K562 (cell line): Measurements from ENCODE around the gene NTM. TPM values are rescaled to one million over a fixed set of nuclear protein-coding genes. Genes with fewer than 3 reads are reported as not detected.

Source experiments
- ATAC-seq: fragments of 200-7000 bp; cut with Tn5 transposase; 3 replicates; pipeline ENCODE4 v1.9.1; 2020; ENCODE audit warnings: moderate library complexity
- BruUV-seq: library from RNA; stranded (reverse); fragments of 400-500 nt; replicated peaks from 2 replicates; lab custom pipeline; 2021; lab: Mats Ljungman, UMichigan
- CTCF ChIA-PET: fragments of 300-600 bp; formaldehyde crosslinking; extraction: SDS; loops from one replicate; lab custom pipeline; 2021; ENCODE audit warnings: low intra/inter-chr PET ratio; lab: Yijun Ruan, JAX
- POLR2A ChIA-PET: fragments of 300-600, 350-650 bp; sonication (Branson Sonifier 250); formaldehyde crosslinking; extraction: SDS; loops from one replicate; lab custom pipeline; 2021; ENCODE audit warnings: antibody characterized with exemption, inconsistent platforms; lab: Yijun Ruan, JAX
- DNase-seq, 4 experiments: peaks; one replicate each; pipeline versions ENCODE4 v3.0.0 to v3.0.0-alpha.2; 2011 to 2018; ENCODE audit warnings: low spot score in 3 of 4, mixed read lengths in 3 of 4; ENCODE audit errors: extremely low read depth in 1 of 4
- FAIRE-seq: peaks from 2 replicates; lab custom pipeline; 2011; peaks lifted over from hg19 to GRCh38; lab: Jason Lieb, UNC
- H2AFZ ChIP-seq: 2 replicates; pipeline ENCODE4 v1.6.0; 2011; ENCODE audit warnings: low read depth, low read length, control low read depth, inconsistent platforms
- H3K27ac ChIP-seq: fragments of 200-600 bp; 3 replicates; pipeline ENCODE4 v1.8.0; 2011; ENCODE audit warnings: low read depth, mild to moderate bottlenecking, control low read depth, inconsistent platforms, low read length, moderate library complexity, mixed read lengths; ENCODE audit errors: extremely low read depth
- H3K27me3 ChIP-seq, 2 experiments: fragments of 300-600 bp in 1 of 2; 2 replicates in 1 of 2; 3 replicates in 1 of 2; pipeline versions ENCODE4 v1.6.0 to v1.8.0; 2011; ENCODE audit warnings: inconsistent platforms in 2 of 2, low read length in 2 of 2, mild to moderate bottlenecking in 1 of 2, mixed read lengths in 1 of 2, moderate library complexity in 1 of 2; ENCODE audit not compliant: control insufficient read depth in 2 of 2, insufficient read depth in 2 of 2
- H3K36me3 ChIP-seq: fragments of 300-600 bp; 3 replicates; pipeline ENCODE4 v1.8.0; 2011; ENCODE audit warnings: mild to moderate bottlenecking, low read length, inconsistent platforms; ENCODE audit not compliant: control insufficient read depth, insufficient read depth
- H3K4me1 ChIP-seq, 2 experiments: fragments of 200-600 bp in 1 of 2; replicated peaks in 1 of 2; 2 replicates in 1 of 2; 3 replicates in 1 of 2; pipeline versions ENCODE4 v1.5.1 to v1.8.0; 2011; ENCODE audit warnings: inconsistent platforms in 2 of 2, low read length in 2 of 2, mild to moderate bottlenecking in 1 of 2, mixed read lengths in 1 of 2, moderate library complexity in 1 of 2; ENCODE audit not compliant: control insufficient read depth in 2 of 2, insufficient read depth in 2 of 2
- H3K4me2 ChIP-seq: 2 replicates; pipeline ENCODE4 v1.6.1; 2011; ENCODE audit warnings: low read length, control low read depth, inconsistent platforms, mixed read lengths; ENCODE audit not compliant: insufficient read depth
- H3K4me3 ChIP-seq: fragments of 200-600 bp; sonication (generic), shearing (Covaris generic); 2 replicates; pipeline ENCODE4 v1.5.1; 2016; ENCODE audit warnings: control low read depth, inconsistent platforms
- H3K79me2 ChIP-seq: fragments of 200-600 bp; 3 replicates; pipeline ENCODE4 v1.8.0; 2011; ENCODE audit warnings: low read length, inconsistent platforms; ENCODE audit not compliant: control insufficient read depth, insufficient read depth
- H3K9ac ChIP-seq, 2 experiments: 2 replicates each; pipeline versions ENCODE4 v1.6.0 to v1.6.1; 2011; ENCODE audit warnings: low read depth in 2 of 2, low read length in 2 of 2, control low read depth in 1 of 2, inconsistent platforms in 1 of 2, mild to moderate bottlenecking in 1 of 2, mixed read lengths in 1 of 2; ENCODE audit not compliant: insufficient read depth in 1 of 2
- H3K9me1 ChIP-seq: one replicate; pipeline ENCODE4 v1.6.0; 2011; ENCODE audit warnings: inconsistent platforms, mild to moderate bottlenecking, low read length, moderate library complexity; ENCODE audit not compliant: control insufficient read depth, insufficient read depth
- H3K9me3 ChIP-seq: replicated peaks from 2 replicates; pipeline ENCODE4 v1.5.1; 2011; ENCODE audit warnings: low read depth, low read length, inconsistent platforms; ENCODE audit not compliant: control insufficient read depth, insufficient read depth
- H4K20me1 ChIP-seq: replicated peaks from 2 replicates; pipeline ENCODE4 v1.6.1; 2011; ENCODE audit warnings: low read length, inconsistent platforms, mixed read lengths; ENCODE audit not compliant: control insufficient read depth, insufficient read depth
- MLX ChIP-seq, 2 experiments: fragments of 450-650 bp in 1 of 2; sonication (generic) in 1 of 2; formaldehyde crosslinking; conservative IDR thresholded peaks; 2 replicates each; pipeline versions ENCODE4 v1.4.0 to v1.8.1; 2020 to 2022; ENCODE audit warnings: mild to moderate bottlenecking in 1 of 2, missing genetic modification reagents in 1 of 2
- POLR2G ChIP-seq: fragments of 200-400 bp; formaldehyde crosslinking; IDR thresholded peaks from 2 replicates; pipeline ENCODE4 v1.6.1; 2017; ENCODE audit warnings: low read depth, mild to moderate bottlenecking, antibody characterized with exemption, low read length, moderate library complexity
- RBM15 ChIP-seq: fragments of 200-400 bp; formaldehyde crosslinking; IDR thresholded peaks from 2 replicates; pipeline ENCODE4 v1.6.1; 2018; ENCODE audit warnings: mild to moderate bottlenecking, low read length, moderate library complexity; ENCODE audit not compliant: insufficient read depth
- ZNF23 ChIP-seq: fragments of 250-450 bp; sonication (Bioruptor Pico); IDR thresholded peaks from 2 replicates; pipeline ENCODE4 v1.4.0; 2020; ENCODE audit warnings: mild to moderate bottlenecking
- ZNF280B ChIP-seq: fragments of 250-450 bp; sonication (Bioruptor Pico); IDR thresholded peaks from 2 replicates; pipeline ENCODE4 v1.5.1; 2021; ENCODE audit warnings: mild to moderate bottlenecking
- ZNF347 ChIP-seq: fragments of 450-650 bp; formaldehyde crosslinking; IDR thresholded peaks from 2 replicates; pipeline ENCODE4 v1.4.0; 2020; ENCODE audit warnings: low read depth, mild to moderate bottlenecking, moderate library complexity
- ZNF444 ChIP-seq: fragments of 250-450 bp; sonication (Bioruptor Pico); IDR thresholded peaks from 2 replicates; pipeline ENCODE4 v1.4.0; 2020; ENCODE audit warnings: mild to moderate bottlenecking, moderate library complexity
- ZNF699 ChIP-seq: fragments of 250-450 bp; sonication (Bioruptor Pico); IDR thresholded peaks from 2 replicates; pipeline ENCODE4 v1.8.0; 2021; ENCODE audit warnings: mild to moderate bottlenecking, moderate library complexity; ENCODE audit not compliant: insufficient replicate concordance
- ZNF764 ChIP-seq: fragments of 250-450 bp; sonication (Bioruptor Pico); IDR thresholded peaks from 2 replicates; pipeline ENCODE4 v1.4.0; 2020; ENCODE audit warnings: low read depth, mild to moderate bottlenecking, moderate library complexity
- WGBS: fragments of 100-300 bp; shearing (Covaris generic); methylation state at CpG from one replicate; pipeline ENCODE4 v1.1.6; 2016; ENCODE audit warnings: low coverage, mixed read lengths; ENCODE audit not compliant: insufficient coverage; ENCODE audit errors: missing lambda C conversion rate; 5-methylcytosine and 5-hydroxymethylcytosine counted together
- in situ Hi-C: fragments of 300-500 bp; cut with MboI; formaldehyde crosslinking; loops from 4 replicates; pipeline ENCODE4 v1.15.0; 2018; ENCODE audit warnings: inconsistent platforms, mixed read lengths
- intact Hi-C: fragments of 100-400 bp; cut with micrococcal nuclease; formaldehyde crosslinking; loops from 2 replicates; pipeline ENCODE4 v1.14.2; 2022
- polyA plus RNA-seq, 8 experiments: library from polyadenylated mRNA; depleted of rRNA in 4 of 8; stranded (reverse) in 5 of 8; unstranded in 3 of 8; fragments of >200 nt; fragmentation: Nextera tagmentation in 2 of 8; fragmentation: Illumina TruSeq in 1 of 8; extraction: Ambion mirVana in 2 of 8; extraction: Trizol in 1 of 8; gene quantifications; 2 replicates each; pipeline versions ENCODE4 v1.2.1 to v1.2.3, GENCODE V29; 2011 to 2014; ENCODE audit warnings: inconsistent platforms in 1 of 8, missing spikeins in 1 of 8
- total RNA-seq, 7 experiments: library from RNA; depleted of rRNA in 6 of 7; stranded (reverse); fragments of >200 nt in 6 of 7; fragmentation: Illumina TruSeq in 2 of 7; extraction: Trizol in 2 of 7; gene quantifications; 2 replicates each; pipeline versions ENCODE4 v1.2.1 to v1.2.3, GENCODE V29; 2011 to 2021; ENCODE audit warnings: low replicate concordance in 1 of 7

The NTM gene
- total and polyA plus RNA-seq, 9 of the 15 experiments (the other 6 are each of a cell fraction or from before 2014, with no cell fraction given), result not detected

GRCh38 chr11:132242632-132243031 is 872.2 kb downstream of the NTM start (continued):
- no peak for TF ChIP-seq ZNF764 (CRISPR knock-in tag)
- no peak for TF ChIP-seq ZNF444
- no peak for TF ChIP-seq ZNF699 (CRISPR knock-in tag)
- no peak for TF ChIP-seq ZNF347 (CRISPR knock-in tag)
- no peak for TF ChIP-seq ZNF23 (CRISPR knock-in tag)
- no peak for TF ChIP-seq RBM15
- no peak for TF ChIP-seq MLX (CRISPR knock-in tag; conservative IDR thresholded peaks at IDR 0.05)

- H3K9me1 ChIP-seq, result no peaks in the 10 kb centered on the region
- in situ Hi-C loops (no loop called here), intact Hi-C loops (no loop called here)
- H3K9ac ChIP-seq, result no peak overlapping the region
- no peak for TF ChIP-seq POLR2G
- no peak for TF ChIP-seq ZNF280B
- H3K4me3 ChIP-seq, result no peak overlapping the region
- H3K79me2 ChIP-seq, result no peaks in the 10 kb centered on the region
- H3K27me3 ChIP-seq, result no peaks in the 10 kb centered on the region
- H2AFZ ChIP-seq, result no peak overlapping the region
- H3K4me1 ChIP-seq, result no peaks in the 10 kb centered on the region
- BruUV-seq, result no TSS peak
- H3K27ac ChIP-seq, result no peak overlapping the region
- no peak overlapping the region for H3K4me2 ChIP-seq
- FAIRE-seq (no peak), DNase-seq (no peak), ATAC-seq (no peak)
- 2% methylated on average over 13 of the region's 13 CpGs for WGBS
- ChIA-PET POLR2A (no interaction called here), CTCF (no interaction called here)
- no peaks in the 10 kb centered on the region for H3K9me3 ChIP-seq
- no peaks in the 10 kb centered on the region for H3K36me3 ChIP-seq
- H4K20me1 ChIP-seq, result no peaks in the 10 kb centered on the region
Measured at GRCh38 chr11:132244846-132245245, 874.4 kb downstream of the NTM start.
